K562 (cell line): Measurements from ENCODE around the gene ZNF487. TPM values are rescaled to one million over a fixed set of nuclear protein-coding genes. Genes with fewer than 3 reads are reported as not detected.

ENCODE experiments used
- ATAC-seq: fragments of 200-7000 bp; cut with Tn5 transposase; 3 replicates; pipeline ENCODE4 v1.9.1; 2020; ENCODE audit warnings: moderate library complexity
- BruUV-seq: library from RNA; stranded (reverse); fragments of 400-500 nt; replicated peaks from 2 replicates; lab custom pipeline; 2021; lab: Mats Ljungman, UMichigan
- CTCF ChIA-PET: fragments of 300-600 bp; formaldehyde crosslinking; extraction: SDS; loops from one replicate; lab custom pipeline; 2021; ENCODE audit warnings: low intra/inter-chr PET ratio; lab: Yijun Ruan, JAX
- POLR2A ChIA-PET: fragments of 300-600, 350-650 bp; sonication (Branson Sonifier 250); formaldehyde crosslinking; extraction: SDS; loops from one replicate; lab custom pipeline; 2021; ENCODE audit warnings: antibody characterized with exemption, inconsistent platforms; lab: Yijun Ruan, JAX
- DNase-seq, 4 experiments: peaks; one replicate each; pipeline versions ENCODE4 v3.0.0 to v3.0.0-alpha.2; 2011 to 2018; ENCODE audit warnings: low spot score in 3 of 4, mixed read lengths in 3 of 4; ENCODE audit errors: extremely low read depth in 1 of 4
- FAIRE-seq: peaks from 2 replicates; lab custom pipeline; 2011; peaks lifted over from hg19 to GRCh38; lab: Jason Lieb, UNC
- H2AFZ ChIP-seq: 2 replicates; pipeline ENCODE4 v1.6.0; 2011; ENCODE audit warnings: low read depth, low read length, control low read depth, inconsistent platforms
- H3K27ac ChIP-seq: fragments of 200-600 bp; 3 replicates; pipeline ENCODE4 v1.8.0; 2011; ENCODE audit warnings: low read depth, mild to moderate bottlenecking, control low read depth, inconsistent platforms, low read length, moderate library complexity, mixed read lengths; ENCODE audit errors: extremely low read depth
- H3K27me3 ChIP-seq, 2 experiments: fragments of 300-600 bp in 1 of 2; 2 replicates in 1 of 2; 3 replicates in 1 of 2; pipeline versions ENCODE4 v1.6.0 to v1.8.0; 2011; ENCODE audit warnings: inconsistent platforms in 2 of 2, low read length in 2 of 2, mild to moderate bottlenecking in 1 of 2, mixed read lengths in 1 of 2, moderate library complexity in 1 of 2; ENCODE audit not compliant: control insufficient read depth in 2 of 2, insufficient read depth in 2 of 2
- H3K36me3 ChIP-seq: fragments of 300-600 bp; 3 replicates; pipeline ENCODE4 v1.8.0; 2011; ENCODE audit warnings: mild to moderate bottlenecking, low read length, inconsistent platforms; ENCODE audit not compliant: control insufficient read depth, insufficient read depth
- H3K4me1 ChIP-seq, 2 experiments: fragments of 200-600 bp in 1 of 2; replicated peaks in 1 of 2; 2 replicates in 1 of 2; 3 replicates in 1 of 2; pipeline versions ENCODE4 v1.5.1 to v1.8.0; 2011; ENCODE audit warnings: inconsistent platforms in 2 of 2, low read length in 2 of 2, mild to moderate bottlenecking in 1 of 2, mixed read lengths in 1 of 2, moderate library complexity in 1 of 2; ENCODE audit not compliant: control insufficient read depth in 2 of 2, insufficient read depth in 2 of 2
- H3K4me2 ChIP-seq: 2 replicates; pipeline ENCODE4 v1.6.1; 2011; ENCODE audit warnings: low read length, control low read depth, inconsistent platforms, mixed read lengths; ENCODE audit not compliant: insufficient read depth
- H3K4me3 ChIP-seq: fragments of 200-600 bp; sonication (generic), shearing (Covaris generic); 2 replicates; pipeline ENCODE4 v1.5.1; 2016; ENCODE audit warnings: control low read depth, inconsistent platforms
- H3K79me2 ChIP-seq: fragments of 200-600 bp; 3 replicates; pipeline ENCODE4 v1.8.0; 2011; ENCODE audit warnings: low read length, inconsistent platforms; ENCODE audit not compliant: control insufficient read depth, insufficient read depth
- H3K9ac ChIP-seq, 2 experiments: 2 replicates each; pipeline versions ENCODE4 v1.6.0 to v1.6.1; 2011; ENCODE audit warnings: low read depth in 2 of 2, low read length in 2 of 2, control low read depth in 1 of 2, inconsistent platforms in 1 of 2, mild to moderate bottlenecking in 1 of 2, mixed read lengths in 1 of 2; ENCODE audit not compliant: insufficient read depth in 1 of 2
- H3K9me1 ChIP-seq: one replicate; pipeline ENCODE4 v1.6.0; 2011; ENCODE audit warnings: inconsistent platforms, mild to moderate bottlenecking, low read length, moderate library complexity; ENCODE audit not compliant: control insufficient read depth, insufficient read depth
- H3K9me3 ChIP-seq: replicated peaks from 2 replicates; pipeline ENCODE4 v1.5.1; 2011; ENCODE audit warnings: low read depth, low read length, inconsistent platforms; ENCODE audit not compliant: control insufficient read depth, insufficient read depth
- H4K20me1 ChIP-seq: replicated peaks from 2 replicates; pipeline ENCODE4 v1.6.1; 2011; ENCODE audit warnings: low read length, inconsistent platforms, mixed read lengths; ENCODE audit not compliant: control insufficient read depth, insufficient read depth
- ADNP ChIP-seq: fragments of 200-800 bp; sonication (Bioruptor generic); IDR thresholded peaks from 2 replicates; pipeline ENCODE4 v1.6.1; 2016; ENCODE audit warnings: missing genetic modification characterization, missing compliant biosample characterization
- POLR3G ChIP-seq: IDR thresholded peaks from 2 replicates; pipeline ENCODE4 v1.6.1; 2011; ENCODE audit not compliant: insufficient read length, insufficient replicate concordance; ENCODE audit errors: extremely low read depth
- SMARCA5 ChIP-seq: fragments of 450-650 bp; IDR thresholded peaks from 2 replicates; pipeline ENCODE4 v1.6.1; 2016
- SRSF7 ChIP-seq: fragments of 200-400 bp; formaldehyde crosslinking; optimal IDR thresholded peaks from 2 replicates; pipeline ENCODE3; 2017; ENCODE audit warnings: mild to moderate bottlenecking, low read depth, low read length
- ZNF75A ChIP-seq: fragments of 450-650 bp; formaldehyde crosslinking; IDR thresholded peaks from 2 replicates; pipeline ENCODE4 v1.4.0; 2020; ENCODE audit warnings: mild to moderate bottlenecking
- WGBS: fragments of 100-300 bp; shearing (Covaris generic); methylation state at CpG from one replicate; pipeline ENCODE4 v1.1.6; 2016; ENCODE audit warnings: low coverage, mixed read lengths; ENCODE audit not compliant: insufficient coverage; ENCODE audit errors: missing lambda C conversion rate; 5-methylcytosine and 5-hydroxymethylcytosine counted together
- in situ Hi-C: fragments of 300-500 bp; cut with MboI; formaldehyde crosslinking; loops from 4 replicates; pipeline ENCODE4 v1.15.0; 2018; ENCODE audit warnings: inconsistent platforms, mixed read lengths
- intact Hi-C: fragments of 100-400 bp; cut with micrococcal nuclease; formaldehyde crosslinking; loops from 2 replicates; pipeline ENCODE4 v1.14.2; 2022
- polyA plus RNA-seq, 8 experiments: library from polyadenylated mRNA; depleted of rRNA in 4 of 8; stranded (reverse) in 5 of 8; unstranded in 3 of 8; fragments of >200 nt; fragmentation: Nextera tagmentation in 2 of 8; fragmentation: Illumina TruSeq in 1 of 8; extraction: Ambion mirVana in 2 of 8; extraction: Trizol in 1 of 8; gene quantifications; 2 replicates each; pipeline versions ENCODE4 v1.2.1 to v1.2.3, GENCODE V29; 2011 to 2014; ENCODE audit warnings: inconsistent platforms in 1 of 8, missing spikeins in 1 of 8
- total RNA-seq, 7 experiments: library from RNA; depleted of rRNA in 6 of 7; stranded (reverse); fragments of >200 nt in 6 of 7; fragmentation: Illumina TruSeq in 2 of 7; extraction: Trizol in 2 of 7; gene quantifications; 2 replicates each; pipeline versions ENCODE4 v1.2.1 to v1.2.3, GENCODE V29; 2011 to 2021; ENCODE audit warnings: low replicate concordance in 1 of 7
- TF ChIP-seq, protein P1 (sequence below): sonication (generic); formaldehyde crosslinking; IDR thresholded peaks from 2 replicates; pipeline ENCODE4 v1.4.0; 2020; ENCODE audit warnings: mild to moderate bottlenecking, missing genetic modification reagents
- TF ChIP-seq, protein P2 (sequence below): IDR thresholded peaks from 2 replicates; pipeline ENCODE4 v1.6.1; 2016; ENCODE audit warnings: missing genetic modification characterization, missing compliant biosample characterization
- TF ChIP-seq, protein P3 (sequence below), 2 experiments: fragments of 450-650 bp; conservative IDR thresholded peaks; 2 replicates each; pipeline ENCODE4 v1.6.1; 2017; ENCODE audit warnings: mild to moderate bottlenecking in 2 of 2, moderate library complexity in 2 of 2
- TF ChIP-seq, protein P4 (sequence below): fragments of 450-650 bp; formaldehyde crosslinking; conservative IDR thresholded peaks from 2 replicates; pipeline ENCODE4 v1.4.0; 2022; ENCODE audit warnings: mild to moderate bottlenecking, missing genetic modification characterization
- TF ChIP-seq, protein P5 (sequence below): fragments of 250-450 bp; sonication (Bioruptor Pico); IDR thresholded peaks from 2 replicates; pipeline ENCODE4 v1.9.0; 2021; ENCODE audit warnings: mild to moderate bottlenecking, inconsistent platforms
- TF ChIP-seq, protein P6 (sequence below): fragments of 250-450 bp; sonication (Bioruptor Pico); IDR thresholded peaks from 2 replicates; pipeline ENCODE4 v1.8.0; 2022; ENCODE audit warnings: inconsistent platforms

Gene ZNF487
- total and polyA plus RNA-seq, 9 of the 15 experiments (the other 6 are each of a cell fraction or from before 2014, with no cell fraction given): 1.9 to 6.5 (median 4.2) TPM

DNA sequence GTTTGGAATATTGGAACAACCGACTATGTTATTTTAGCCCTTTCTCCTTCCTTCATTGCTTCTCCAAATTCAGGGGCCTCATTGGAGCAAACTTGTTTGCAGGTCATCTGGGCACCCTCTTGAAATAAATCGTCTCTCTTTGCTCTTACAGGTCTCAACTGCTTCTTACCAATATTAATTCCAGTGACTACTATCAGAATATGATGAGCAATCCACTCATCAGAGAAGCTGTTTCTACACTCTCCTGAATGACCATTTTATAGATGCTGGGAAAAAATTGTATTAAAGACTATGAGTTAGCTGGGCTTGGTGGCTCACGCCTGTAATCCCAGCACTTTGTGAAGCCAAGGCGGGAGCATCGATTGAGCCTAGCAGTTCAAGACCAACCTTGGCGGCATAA lies 15.4 kb upstream of the ZNF487 start:
- ChIA-PET POLR2A (interaction anchor here (0.6 to 1.7 kb wide), 3 partner anchors 10 to 15 kb away, joined by 3 to 7 read pairs (median 3); partner anchors contain the start of gene ZNF487), CTCF (no interaction called here)
- Histone ChIP-seq H3K4me2 (no peak overlapping the region), H3K79me2 (no peaks in the 10 kb centered on the region; the same call in 2 of the 3 replicates), H3K9me1 (no peaks in the 10 kb centered on the region), H4K20me1 (no peaks in the 10 kb centered on the region), H2AFZ (peak overlapping the region; percentile 20; the same call in 1 of the 2 replicates), H3K4me3 (no peak overlapping the region), H3K36me3 (no peaks in the 10 kb centered on the region), H3K9ac (peak overlapping the region in 1 of 2 experiments; percentile 18; a peak in 1 of 4 replicates), H3K27ac (peak overlapping the region; percentile 26), H3K9me3 (no peaks in the 10 kb centered on the region), H3K4me1 (peaks cover 36 to 52% of the 10 kb centered on the region in 2 experiments), H3K27me3 (no peaks in the 10 kb centered on the region)
- intact Hi-C loops (no loop called here), in situ Hi-C loops (no loop called here)
- DNase-seq (no peak), FAIRE-seq (no peak), ATAC-seq (no peak)
- WGBS: 69% methylated on average over 6 of the region's 6 CpGs
- no TSS peak for BruUV-seq
- TF ChIP-seq POLR3G (no peak), SMARCA5 (no peak), ZNF75A (CRISPR knock-in tag) (no peak), SRSF7 (no peak), ADNP (tag) (peak; percentile 62; the same call in 1 of the 2 replicates)
- TF ChIP-seq, protein P1, sequence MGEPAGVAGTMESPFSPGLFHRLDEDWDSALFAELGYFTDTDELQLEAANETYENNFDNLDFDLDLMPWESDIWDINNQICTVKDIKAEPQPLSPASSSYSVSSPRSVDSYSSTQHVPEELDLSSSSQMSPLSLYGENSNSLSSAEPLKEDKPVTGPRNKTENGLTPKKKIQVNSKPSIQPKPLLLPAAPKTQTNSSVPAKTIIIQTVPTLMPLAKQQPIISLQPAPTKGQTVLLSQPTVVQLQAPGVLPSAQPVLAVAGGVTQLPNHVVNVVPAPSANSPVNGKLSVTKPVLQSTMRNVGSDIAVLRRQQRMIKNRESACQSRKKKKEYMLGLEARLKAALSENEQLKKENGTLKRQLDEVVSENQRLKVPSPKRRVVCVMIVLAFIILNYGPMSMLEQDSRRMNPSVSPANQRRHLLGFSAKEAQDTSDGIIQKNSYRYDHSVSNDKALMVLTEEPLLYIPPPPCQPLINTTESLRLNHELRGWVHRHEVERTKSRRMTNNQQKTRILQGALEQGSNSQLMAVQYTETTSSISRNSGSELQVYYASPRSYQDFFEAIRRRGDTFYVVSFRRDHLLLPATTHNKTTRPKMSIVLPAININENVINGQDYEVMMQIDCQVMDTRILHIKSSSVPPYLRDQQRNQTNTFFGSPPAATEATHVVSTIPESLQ (CRISPR knock-in tag): no peak
- TF ChIP-seq, protein P2, sequence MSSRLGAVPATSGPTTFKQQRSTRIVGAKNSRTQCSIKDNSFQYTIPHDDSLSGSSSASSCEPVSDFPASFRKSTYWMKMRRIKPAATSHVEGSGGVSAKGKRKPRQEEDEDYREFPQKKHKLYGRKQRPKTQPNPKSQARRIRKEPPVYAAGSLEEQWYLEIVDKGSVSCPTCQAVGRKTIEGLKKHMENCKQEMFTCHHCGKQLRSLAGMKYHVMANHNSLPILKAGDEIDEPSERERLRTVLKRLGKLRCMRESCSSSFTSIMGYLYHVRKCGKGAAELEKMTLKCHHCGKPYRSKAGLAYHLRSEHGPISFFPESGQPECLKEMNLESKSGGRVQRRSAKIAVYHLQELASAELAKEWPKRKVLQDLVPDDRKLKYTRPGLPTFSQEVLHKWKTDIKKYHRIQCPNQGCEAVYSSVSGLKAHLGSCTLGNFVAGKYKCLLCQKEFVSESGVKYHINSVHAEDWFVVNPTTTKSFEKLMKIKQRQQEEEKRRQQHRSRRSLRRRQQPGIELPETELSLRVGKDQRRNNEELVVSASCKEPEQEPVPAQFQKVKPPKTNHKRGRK: no peak
- TF ChIP-seq, protein P3, sequence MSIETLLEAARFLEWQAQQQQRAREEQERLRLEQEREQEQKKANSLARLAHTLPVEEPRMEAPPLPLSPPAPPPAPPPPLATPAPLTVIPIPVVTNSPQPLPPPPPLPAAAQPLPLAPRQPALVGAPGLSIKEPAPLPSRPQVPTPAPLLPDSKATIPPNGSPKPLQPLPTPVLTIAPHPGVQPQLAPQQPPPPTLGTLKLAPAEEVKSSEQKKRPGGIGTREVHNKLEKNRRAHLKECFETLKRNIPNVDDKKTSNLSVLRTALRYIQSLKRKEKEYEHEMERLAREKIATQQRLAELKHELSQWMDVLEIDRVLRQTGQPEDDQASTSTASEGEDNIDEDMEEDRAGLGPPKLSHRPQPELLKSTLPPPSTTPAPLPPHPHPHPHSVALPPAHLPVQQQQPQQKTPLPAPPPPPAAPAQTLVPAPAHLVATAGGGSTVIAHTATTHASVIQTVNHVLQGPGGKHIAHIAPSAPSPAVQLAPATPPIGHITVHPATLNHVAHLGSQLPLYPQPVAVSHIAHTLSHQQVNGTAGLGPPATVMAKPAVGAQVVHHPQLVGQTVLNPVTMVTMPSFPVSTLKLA (conservative IDR thresholded peaks at IDR 0.05): no peak
- TF ChIP-seq, protein P4, sequence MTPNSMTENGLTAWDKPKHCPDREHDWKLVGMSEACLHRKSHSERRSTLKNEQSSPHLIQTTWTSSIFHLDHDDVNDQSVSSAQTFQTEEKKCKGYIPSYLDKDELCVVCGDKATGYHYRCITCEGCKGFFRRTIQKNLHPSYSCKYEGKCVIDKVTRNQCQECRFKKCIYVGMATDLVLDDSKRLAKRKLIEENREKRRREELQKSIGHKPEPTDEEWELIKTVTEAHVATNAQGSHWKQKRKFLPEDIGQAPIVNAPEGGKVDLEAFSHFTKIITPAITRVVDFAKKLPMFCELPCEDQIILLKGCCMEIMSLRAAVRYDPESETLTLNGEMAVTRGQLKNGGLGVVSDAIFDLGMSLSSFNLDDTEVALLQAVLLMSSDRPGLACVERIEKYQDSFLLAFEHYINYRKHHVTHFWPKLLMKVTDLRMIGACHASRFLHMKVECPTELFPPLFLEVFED (CRISPR knock-in tag): no peak
- TF ChIP-seq, protein P5, sequence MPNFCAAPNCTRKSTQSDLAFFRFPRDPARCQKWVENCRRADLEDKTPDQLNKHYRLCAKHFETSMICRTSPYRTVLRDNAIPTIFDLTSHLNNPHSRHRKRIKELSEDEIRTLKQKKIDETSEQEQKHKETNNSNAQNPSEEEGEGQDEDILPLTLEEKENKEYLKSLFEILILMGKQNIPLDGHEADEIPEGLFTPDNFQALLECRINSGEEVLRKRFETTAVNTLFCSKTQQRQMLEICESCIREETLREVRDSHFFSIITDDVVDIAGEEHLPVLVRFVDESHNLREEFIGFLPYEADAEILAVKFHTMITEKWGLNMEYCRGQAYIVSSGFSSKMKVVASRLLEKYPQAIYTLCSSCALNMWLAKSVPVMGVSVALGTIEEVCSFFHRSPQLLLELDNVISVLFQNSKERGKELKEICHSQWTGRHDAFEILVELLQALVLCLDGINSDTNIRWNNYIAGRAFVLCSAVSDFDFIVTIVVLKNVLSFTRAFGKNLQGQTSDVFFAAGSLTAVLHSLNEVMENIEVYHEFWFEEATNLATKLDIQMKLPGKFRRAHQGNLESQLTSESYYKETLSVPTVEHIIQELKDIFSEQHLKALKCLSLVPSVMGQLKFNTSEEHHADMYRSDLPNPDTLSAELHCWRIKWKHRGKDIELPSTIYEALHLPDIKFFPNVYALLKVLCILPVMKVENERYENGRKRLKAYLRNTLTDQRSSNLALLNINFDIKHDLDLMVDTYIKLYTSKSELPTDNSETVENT (CRISPR knock-in tag): no peak
- TF ChIP-seq, protein P6, sequence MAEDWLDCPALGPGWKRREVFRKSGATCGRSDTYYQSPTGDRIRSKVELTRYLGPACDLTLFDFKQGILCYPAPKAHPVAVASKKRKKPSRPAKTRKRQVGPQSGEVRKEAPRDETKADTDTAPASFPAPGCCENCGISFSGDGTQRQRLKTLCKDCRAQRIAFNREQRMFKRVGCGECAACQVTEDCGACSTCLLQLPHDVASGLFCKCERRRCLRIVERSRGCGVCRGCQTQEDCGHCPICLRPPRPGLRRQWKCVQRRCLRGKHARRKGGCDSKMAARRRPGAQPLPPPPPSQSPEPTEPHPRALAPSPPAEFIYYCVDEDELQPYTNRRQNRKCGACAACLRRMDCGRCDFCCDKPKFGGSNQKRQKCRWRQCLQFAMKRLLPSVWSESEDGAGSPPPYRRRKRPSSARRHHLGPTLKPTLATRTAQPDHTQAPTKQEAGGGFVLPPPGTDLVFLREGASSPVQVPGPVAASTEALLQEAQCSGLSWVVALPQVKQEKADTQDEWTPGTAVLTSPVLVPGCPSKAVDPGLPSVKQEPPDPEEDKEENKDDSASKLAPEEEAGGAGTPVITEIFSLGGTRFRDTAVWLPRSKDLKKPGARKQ (CRISPR knock-in tag): 0 out of 2 replicates have a peak, but pooled peaks have one; percentile 20
